ENCODE results near the gene CTNNBL1. TPM values are rescaled to one million over a fixed set of nuclear protein-coding genes. Genes with fewer than 3 reads are reported as not detected.

CTNNBL1 gene
- total RNA-seq, 1 experiment from 2014 or later = 64.4 TPM

DNA sequence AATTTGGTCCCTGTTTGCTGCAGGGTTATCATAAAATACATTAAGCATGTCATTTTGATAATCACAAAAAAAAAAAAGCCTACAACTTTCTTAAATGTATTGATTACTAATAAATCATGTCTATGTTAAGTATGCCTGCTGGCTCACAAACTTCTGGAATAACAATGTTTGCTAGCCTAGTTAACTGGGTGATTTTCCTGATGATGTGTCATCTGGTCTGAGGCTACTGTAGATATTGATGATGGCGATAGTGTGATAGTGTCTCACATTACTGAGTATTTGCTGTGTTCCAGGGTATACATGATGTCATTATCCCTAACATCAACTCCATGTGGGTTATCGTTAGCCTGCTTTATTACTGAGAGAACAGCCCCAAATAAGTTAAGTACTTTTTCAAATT, 122.9 kb downstream of the CTNNBL1 start (continued):
- TF ChIP-seq, protein P1, sequence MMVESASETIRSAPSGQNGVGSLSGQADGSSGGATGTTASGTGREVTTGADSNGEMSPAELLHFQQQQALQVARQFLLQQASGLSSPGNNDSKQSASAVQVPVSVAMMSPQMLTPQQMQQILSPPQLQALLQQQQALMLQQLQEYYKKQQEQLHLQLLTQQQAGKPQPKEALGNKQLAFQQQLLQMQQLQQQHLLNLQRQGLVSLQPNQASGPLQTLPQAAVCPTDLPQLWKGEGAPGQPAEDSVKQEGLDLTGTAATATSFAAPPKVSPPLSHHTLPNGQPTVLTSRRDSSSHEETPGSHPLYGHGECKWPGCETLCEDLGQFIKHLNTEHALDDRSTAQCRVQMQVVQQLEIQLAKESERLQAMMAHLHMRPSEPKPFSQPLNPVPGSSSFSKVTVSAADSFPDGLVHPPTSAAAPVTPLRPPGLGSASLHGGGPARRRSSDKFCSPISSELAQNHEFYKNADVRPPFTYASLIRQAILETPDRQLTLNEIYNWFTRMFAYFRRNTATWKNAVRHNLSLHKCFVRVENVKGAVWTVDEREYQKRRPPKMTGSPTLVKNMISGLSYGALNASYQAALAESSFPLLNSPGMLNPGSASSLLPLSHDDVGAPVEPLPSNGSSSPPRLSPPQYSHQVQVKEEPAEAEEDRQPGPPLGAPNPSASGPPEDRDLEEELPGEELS (CRISPR knock-in tag; IDR thresholded peaks at IDR 0.05) = no peak
- TF ChIP-seq TP53 (CRISPR knock-in tag; IDR thresholded peaks at IDR 0.05) = no peak

DNA sequence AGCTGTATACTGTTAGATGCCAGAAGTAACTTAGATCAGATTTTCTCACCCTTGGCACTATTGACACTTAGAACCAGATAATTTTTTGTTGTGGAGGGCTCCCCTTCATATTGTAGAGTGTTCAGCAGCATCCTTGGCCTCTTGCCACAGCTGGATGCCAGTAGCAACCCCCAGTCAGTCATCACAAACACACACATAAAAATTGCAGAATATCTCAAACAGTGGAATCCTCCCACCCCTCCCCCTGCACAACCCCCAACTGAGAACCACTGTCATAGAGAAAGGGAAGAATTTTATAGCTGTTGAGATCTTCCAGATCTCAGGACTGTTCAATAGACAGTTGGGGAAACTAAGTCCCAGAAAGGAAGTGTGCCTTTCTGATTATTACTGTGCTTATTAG, 127.9 kb downstream of the CTNNBL1 start:
- H3K27ac Mint-ChIP-seq = no peak overlapping the region
- H3K27me3 Mint-ChIP-seq (ENCODE audit: low read depth) = peaks cover 8% of the 10 kb centered on the region; the same call in 1 of the 2 replicates
- H3K4me3 Mint-ChIP-seq = no peak overlapping the region
- peaks cover 47% of the 10 kb centered on the region for H3K4me1 Mint-ChIP-seq
- POLR2A ChIA-PET = no interaction called here
- no peak for DNase-seq (ENCODE audit: low spot score)
- CTCF ChIA-PET = interaction anchor here (0.7 to 2.3 kb wide), 3 partner anchors 14 to 398 kb away, joined by 3 to 7 read pairs (median 5); no protein-coding TSS in a partner anchor
- TF ChIP-seq, protein P2, sequence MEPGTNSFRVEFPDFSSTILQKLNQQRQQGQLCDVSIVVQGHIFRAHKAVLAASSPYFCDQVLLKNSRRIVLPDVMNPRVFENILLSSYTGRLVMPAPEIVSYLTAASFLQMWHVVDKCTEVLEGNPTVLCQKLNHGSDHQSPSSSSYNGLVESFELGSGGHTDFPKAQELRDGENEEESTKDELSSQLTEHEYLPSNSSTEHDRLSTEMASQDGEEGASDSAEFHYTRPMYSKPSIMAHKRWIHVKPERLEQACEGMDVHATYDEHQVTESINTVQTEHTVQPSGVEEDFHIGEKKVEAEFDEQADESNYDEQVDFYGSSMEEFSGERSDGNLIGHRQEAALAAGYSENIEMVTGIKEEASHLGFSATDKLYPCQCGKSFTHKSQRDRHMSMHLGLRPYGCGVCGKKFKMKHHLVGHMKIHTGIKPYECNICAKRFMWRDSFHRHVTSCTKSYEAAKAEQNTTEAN (CRISPR knock-in tag; IDR thresholded peaks at IDR 0.05) = no peak
- TF ChIP-seq, protein P3, sequence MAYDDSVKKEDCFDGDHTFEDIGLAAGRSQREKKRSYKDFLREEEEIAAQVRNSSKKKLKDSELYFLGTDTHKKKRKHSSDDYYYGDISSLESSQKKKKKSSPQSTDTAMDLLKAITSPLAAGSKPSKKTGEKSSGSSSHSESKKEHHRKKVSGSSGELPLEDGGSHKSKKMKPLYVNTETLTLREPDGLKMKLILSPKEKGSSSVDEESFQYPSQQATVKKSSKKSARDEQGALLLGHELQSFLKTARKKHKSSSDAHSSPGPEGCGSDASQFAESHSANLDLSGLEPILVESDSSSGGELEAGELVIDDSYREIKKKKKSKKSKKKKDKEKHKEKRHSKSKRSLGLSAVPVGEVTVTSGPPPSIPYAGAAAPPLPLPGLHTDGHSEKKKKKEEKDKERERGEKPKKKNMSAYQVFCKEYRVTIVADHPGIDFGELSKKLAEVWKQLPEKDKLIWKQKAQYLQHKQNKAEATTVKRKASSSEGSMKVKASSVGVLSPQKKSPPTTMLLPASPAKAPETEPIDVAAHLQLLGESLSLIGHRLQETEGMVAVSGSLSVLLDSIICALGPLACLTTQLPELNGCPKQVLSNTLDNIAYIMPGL (CRISPR knock-in tag; IDR thresholded peaks at IDR 0.05) = no peak
- TF ChIP-seq ZNF423 (CRISPR knock-in tag; IDR thresholded peaks at IDR 0.05) (no peak), NFYB (CRISPR knock-in tag; conservative IDR thresholded peaks at IDR 0.05; ENCODE audit: low read depth) (no peak), TEAD1 (CRISPR knock-in tag; IDR thresholded peaks at IDR 0.05) (no peak), ETV6 (CRISPR knock-in tag; IDR thresholded peaks at IDR 0.05) (no peak), ZNF416 (CRISPR knock-in tag; IDR thresholded peaks at IDR 0.05) (no peak), SMAD3 (CRISPR knock-in tag; IDR thresholded peaks at IDR 0.05; ENCODE audit: borderline replicate concordance) (no peak), ZNF671 (CRISPR knock-in tag; IDR thresholded peaks at IDR 0.05) (no peak)
- TF ChIP-seq, protein P4, sequence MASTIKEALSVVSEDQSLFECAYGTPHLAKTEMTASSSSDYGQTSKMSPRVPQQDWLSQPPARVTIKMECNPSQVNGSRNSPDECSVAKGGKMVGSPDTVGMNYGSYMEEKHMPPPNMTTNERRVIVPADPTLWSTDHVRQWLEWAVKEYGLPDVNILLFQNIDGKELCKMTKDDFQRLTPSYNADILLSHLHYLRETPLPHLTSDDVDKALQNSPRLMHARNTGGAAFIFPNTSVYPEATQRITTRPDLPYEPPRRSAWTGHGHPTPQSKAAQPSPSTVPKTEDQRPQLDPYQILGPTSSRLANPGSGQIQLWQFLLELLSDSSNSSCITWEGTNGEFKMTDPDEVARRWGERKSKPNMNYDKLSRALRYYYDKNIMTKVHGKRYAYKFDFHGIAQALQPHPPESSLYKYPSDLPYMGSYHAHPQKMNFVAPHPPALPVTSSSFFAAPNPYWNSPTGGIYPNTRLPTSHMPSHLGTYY (CRISPR knock-in tag; IDR thresholded peaks at IDR 0.05) = no peak
- TF ChIP-seq, protein P5, sequence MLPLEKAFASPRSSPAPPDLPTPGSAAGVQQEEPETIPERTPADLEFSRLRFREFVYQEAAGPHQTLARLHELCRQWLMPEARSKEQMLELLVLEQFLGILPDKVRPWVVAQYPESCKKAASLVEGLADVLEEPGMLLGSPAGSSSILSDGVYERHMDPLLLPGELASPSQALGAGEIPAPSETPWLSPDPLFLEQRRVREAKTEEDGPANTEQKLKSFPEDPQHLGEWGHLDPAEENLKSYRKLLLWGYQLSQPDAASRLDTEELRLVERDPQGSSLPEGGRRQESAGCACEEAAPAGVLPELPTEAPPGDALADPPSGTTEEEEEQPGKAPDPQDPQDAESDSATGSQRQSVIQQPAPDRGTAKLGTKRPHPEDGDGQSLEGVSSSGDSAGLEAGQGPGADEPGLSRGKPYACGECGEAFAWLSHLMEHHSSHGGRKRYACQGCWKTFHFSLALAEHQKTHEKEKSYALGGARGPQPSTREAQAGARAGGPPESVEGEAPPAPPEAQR (CRISPR knock-in tag; IDR thresholded peaks at IDR 0.05) = no peak
- no peaks in the 10 kb centered on the region for H3K36me3 Mint-ChIP-seq
- no peak for ATAC-seq
- H3K9me3 Mint-ChIP-seq = no peaks in the 10 kb centered on the region

DNA sequence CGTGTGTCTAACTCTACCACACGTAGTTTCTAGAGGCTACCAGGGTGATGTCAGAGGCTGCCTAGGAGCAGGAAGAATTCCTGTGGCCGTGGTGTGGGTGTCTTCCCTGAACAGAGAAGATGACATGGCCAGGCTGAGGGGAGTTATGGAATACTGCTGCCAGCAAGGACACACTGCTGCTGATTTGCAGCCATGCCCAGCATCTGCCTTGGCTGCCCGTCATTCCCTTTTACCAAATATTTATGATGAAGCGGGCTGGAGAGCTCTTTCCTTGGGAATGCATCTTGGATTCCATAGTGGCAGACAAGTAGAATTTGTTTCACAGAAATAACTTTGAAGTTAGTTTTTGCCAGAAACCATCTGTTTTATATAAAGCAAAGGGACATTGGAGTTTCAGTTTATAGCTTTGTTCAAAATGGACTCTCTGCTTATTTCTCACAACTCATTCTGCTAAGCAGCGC, 128.3 kb downstream of the CTNNBL1 start:
- Mint-ChIP-seq H3K27ac (peak overlapping the region; percentile 47; the same call in 1 of the 2 replicates), H3K4me3 (no peak overlapping the region)
- CTCF ChIA-PET = interaction anchor here (0.7 to 2.3 kb wide), 4 partner anchors 20 to 398 kb away, joined by 4 to 7 read pairs (median 6); no protein-coding TSS in a partner anchor
- TF ChIP-seq, protein P6, sequence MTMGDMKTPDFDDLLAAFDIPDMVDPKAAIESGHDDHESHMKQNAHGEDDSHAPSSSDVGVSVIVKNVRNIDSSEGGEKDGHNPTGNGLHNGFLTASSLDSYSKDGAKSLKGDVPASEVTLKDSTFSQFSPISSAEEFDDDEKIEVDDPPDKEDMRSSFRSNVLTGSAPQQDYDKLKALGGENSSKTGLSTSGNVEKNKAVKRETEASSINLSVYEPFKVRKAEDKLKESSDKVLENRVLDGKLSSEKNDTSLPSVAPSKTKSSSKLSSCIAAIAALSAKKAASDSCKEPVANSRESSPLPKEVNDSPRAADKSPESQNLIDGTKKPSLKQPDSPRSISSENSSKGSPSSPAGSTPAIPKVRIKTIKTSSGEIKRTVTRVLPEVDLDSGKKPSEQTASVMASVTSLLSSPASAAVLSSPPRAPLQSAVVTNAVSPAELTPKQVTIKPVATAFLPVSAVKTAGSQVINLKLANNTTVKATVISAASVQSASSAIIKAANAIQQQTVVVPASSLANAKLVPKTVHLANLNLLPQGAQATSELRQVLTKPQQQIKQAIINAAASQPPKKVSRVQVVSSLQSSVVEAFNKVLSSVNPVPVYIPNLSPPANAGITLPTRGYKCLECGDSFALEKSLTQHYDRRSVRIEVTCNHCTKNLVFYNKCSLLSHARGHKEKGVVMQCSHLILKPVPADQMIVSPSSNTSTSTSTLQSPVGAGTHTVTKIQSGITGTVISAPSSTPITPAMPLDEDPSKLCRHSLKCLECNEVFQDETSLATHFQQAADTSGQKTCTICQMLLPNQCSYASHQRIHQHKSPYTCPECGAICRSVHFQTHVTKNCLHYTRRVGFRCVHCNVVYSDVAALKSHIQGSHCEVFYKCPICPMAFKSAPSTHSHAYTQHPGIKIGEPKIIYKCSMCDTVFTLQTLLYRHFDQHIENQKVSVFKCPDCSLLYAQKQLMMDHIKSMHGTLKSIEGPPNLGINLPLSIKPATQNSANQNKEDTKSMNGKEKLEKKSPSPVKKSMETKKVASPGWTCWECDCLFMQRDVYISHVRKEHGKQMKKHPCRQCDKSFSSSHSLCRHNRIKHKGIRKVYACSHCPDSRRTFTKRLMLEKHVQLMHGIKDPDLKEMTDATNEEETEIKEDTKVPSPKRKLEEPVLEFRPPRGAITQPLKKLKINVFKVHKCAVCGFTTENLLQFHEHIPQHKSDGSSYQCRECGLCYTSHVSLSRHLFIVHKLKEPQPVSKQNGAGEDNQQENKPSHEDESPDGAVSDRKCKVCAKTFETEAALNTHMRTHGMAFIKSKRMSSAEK (CRISPR knock-in tag; IDR thresholded peaks at IDR 0.05; ENCODE audit: borderline replicate concordance) = no peak
- TF ChIP-seq ZNF396 (CRISPR knock-in tag; IDR thresholded peaks at IDR 0.05; ENCODE audit: borderline replicate concordance) (no peak), SOX15 (CRISPR knock-in tag; IDR thresholded peaks at IDR 0.05) (no peak)

More for the DNA sequence above, 128.3 kb downstream of the CTNNBL1 start:
- no peak for ATAC-seq
- Mint-ChIP-seq H3K4me1 (peaks cover 43% of the 10 kb centered on the region), H3K36me3 (no peaks in the 10 kb centered on the region), H3K27me3 (ENCODE audit: low read depth) (peaks cover 5% of the 10 kb centered on the region; the same call in 1 of the 2 replicates), H3K9me3 (no peaks in the 10 kb centered on the region)
- DNase-seq (ENCODE audit: low spot score) = no peak
- POLR2A ChIA-PET = interaction anchor here (0.6 kb wide), 1 partner anchor 27 kb away, joined by 4 read pairs; no protein-coding TSS in a partner anchor
